Colonic mucosa (tissue), 4 donors: ENCODE measurements around the gene ADAMTS2. TPM values are rescaled to one million over a fixed set of nuclear protein-coding genes. Genes with fewer than 3 reads are reported as not detected.
A peak's percentile ranks its signal among the peaks of the same experiment; 100 is the strongest.

Experiments used
- DNase-seq: peaks from one replicate; pipeline ENCODE4 v3.0.0-alpha.2; 2020
- H3K27ac ChIP-seq: fragments of 200-600 bp; one replicate; pipeline ENCODE4 v1.8.0; 2021
- H3K27me3 ChIP-seq: fragments of 200-600 bp; one replicate; pipeline ENCODE4 v1.8.0; 2021
- H3K36me3 ChIP-seq: fragments of 200-600 bp; one replicate; pipeline ENCODE4 v1.8.0; 2021
- H3K4me1 ChIP-seq: fragments of 200-600 bp; one replicate; pipeline ENCODE4 v1.8.0; 2021; ENCODE audit warnings: mild to moderate bottlenecking
- H3K4me3 ChIP-seq: fragments of 200-600 bp; one replicate; pipeline ENCODE4 v1.8.0; 2021
- H3K9ac ChIP-seq, 2 donors: one replicate each; pipeline ENCODE4 v1.7.0; 2013; ENCODE audit warnings: control low read depth in 2 of 2, low read depth in 2 of 2, low read length in 2 of 2
- H3K9me3 ChIP-seq: fragments of 200-600 bp; one replicate; pipeline ENCODE4 v1.8.0; 2021
- intact Hi-C: fragments of 100-400 bp; cut with DNase I; formaldehyde crosslinking; loops from one replicate; pipeline ENCODE4 v1.14.1; 2022
- total RNA-seq, 2 donors: library from RNA; stranded (reverse); fragmentation: NEBNext Ultra II Directional in 1 of 2; extraction: Animal tissue kit (Norgen Biotek cat#: 25700) in 1 of 2; gene quantifications; one replicate each; pipeline ENCODE4 v1.2.1, GENCODE V29; 2021
- TF ChIP-seq, protein P1 (sequence below): fragments of 200-600 bp; IDR thresholded peaks from one replicate; pipeline ENCODE4 v1.8.0; 2022; ENCODE audit warnings: antibody characterized with exemption, mild to moderate bottlenecking
- donor health status: healthy.
- donor health status: DM: no; HTN: no; CAD: no.
- donor health status: DM: no; HTN: no; CAD: no.

Gene ADAMTS2
- 1 to 10 TPM; 2.9 to 4.0 TPM for total RNA-seq

DNA sequence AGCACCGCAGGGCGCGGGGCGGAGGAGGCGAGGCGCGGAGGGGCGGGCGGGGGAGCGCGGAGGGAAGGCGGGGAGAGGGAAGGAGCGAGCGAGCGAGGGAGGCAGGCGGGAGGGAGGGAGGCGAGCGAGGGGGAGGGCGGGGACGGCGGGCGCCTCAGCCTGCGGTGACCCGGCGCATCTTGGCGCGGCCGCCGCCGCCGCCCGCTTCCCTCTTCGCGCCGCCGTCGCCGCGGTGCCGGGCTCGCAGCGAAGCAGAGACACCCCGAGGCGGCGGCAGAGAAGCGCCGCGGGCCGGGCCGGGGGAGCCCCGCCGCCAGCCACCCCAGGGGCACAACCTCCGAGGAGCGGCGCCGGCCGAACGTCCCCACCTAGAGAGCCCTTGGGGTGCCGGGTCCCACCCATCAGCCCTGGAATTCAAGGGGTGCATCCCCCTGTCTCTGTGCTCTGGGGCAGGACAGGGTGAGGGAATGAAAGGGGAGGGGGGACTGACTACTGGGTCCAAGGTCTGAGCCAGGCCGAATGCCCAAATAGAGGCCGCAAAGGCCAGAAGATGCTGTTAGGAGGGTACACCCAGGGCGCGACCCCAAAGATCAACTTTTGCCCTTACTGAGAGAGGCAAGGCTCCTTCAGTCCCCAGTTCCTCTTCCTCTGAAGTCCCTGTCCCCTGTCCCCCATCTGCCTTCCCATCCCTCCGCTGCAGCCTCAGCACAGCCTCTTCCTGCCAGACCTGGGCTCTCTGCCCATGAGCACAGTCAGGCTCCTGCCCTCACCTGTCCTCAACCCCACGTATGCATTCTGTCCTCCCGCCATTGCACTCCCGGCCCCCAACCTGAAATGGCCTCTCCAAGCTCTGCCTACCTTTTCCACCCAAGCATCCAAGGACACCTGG lies at the start of gene ADAMTS2:
TSS of gene ADAMTS2 (minus strand) at position 29 of the 889 bp plus-strand sequence. CDS start 133 bp downstream, outside the sequence.
- Histone ChIP-seq H3K27me3 (peaks cover 14% of the 10 kb centered on the region), H3K9me3 (no peaks in the 10 kb centered on the region), H3K4me3 (peak within 1 kb of the TSS; percentile 32), H3K4me1 (no peaks in the 10 kb centered on the region), H3K9ac (peak within 1 kb of the TSS in 1 of 2 donors; percentile 50), H3K27ac (peak within 1 kb of the TSS; percentile 17), H3K36me3 (no peaks in the 10 kb centered on the region)
- DNase-seq, result peak; percentile 46
- TF ChIP-seq, protein P1, sequence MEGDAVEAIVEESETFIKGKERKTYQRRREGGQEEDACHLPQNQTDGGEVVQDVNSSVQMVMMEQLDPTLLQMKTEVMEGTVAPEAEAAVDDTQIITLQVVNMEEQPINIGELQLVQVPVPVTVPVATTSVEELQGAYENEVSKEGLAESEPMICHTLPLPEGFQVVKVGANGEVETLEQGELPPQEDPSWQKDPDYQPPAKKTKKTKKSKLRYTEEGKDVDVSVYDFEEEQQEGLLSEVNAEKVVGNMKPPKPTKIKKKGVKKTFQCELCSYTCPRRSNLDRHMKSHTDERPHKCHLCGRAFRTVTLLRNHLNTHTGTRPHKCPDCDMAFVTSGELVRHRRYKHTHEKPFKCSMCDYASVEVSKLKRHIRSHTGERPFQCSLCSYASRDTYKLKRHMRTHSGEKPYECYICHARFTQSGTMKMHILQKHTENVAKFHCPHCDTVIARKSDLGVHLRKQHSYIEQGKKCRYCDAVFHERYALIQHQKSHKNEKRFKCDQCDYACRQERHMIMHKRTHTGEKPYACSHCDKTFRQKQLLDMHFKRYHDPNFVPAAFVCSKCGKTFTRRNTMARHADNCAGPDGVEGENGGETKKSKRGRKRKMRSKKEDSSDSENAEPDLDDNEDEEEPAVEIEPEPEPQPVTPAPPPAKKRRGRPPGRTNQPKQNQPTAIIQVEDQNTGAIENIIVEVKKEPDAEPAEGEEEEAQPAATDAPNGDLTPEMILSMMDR, result no peak
- intact Hi-C loops, result loop anchor here (10.0 kb wide), 1 partner anchor 181 kb away; no protein-coding TSS in a partner anchor

DNA sequence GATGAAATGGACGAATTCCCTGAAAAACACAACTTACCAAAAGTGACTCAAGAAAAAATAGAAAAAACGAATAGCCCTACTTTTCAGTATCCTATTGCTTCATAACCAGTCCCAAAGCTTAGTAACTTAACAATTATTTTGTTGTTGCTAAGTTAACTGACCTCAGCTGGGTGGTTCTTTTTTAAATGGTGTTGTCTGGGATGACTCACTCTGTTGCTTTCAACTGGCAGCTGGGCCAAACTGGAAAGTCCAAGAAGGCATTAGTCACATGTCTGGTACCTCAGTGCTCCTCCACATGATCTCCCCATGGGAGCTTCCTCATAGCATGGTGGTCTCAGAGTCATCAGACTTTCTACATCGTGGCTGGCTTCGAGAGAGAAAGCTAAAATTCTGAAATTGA lies 47.8 kb upstream of the ADAMTS2 start:
- TF ChIP-seq, protein P1, result no peak
- no peaks in the 10 kb centered on the region for H3K9me3 ChIP-seq
- DNase-seq, result no peak
- no peaks in the 10 kb centered on the region for H3K27me3 ChIP-seq
- no peak overlapping the region for H3K27ac ChIP-seq
- H3K4me3 ChIP-seq, result no peak overlapping the region
- H3K9ac ChIP-seq, result no peak overlapping the region
- no peaks in the 10 kb centered on the region for H3K36me3 ChIP-seq
- intact Hi-C loops, result no loop called here
- H3K4me1 ChIP-seq, result no peaks in the 10 kb centered on the region

DNA sequence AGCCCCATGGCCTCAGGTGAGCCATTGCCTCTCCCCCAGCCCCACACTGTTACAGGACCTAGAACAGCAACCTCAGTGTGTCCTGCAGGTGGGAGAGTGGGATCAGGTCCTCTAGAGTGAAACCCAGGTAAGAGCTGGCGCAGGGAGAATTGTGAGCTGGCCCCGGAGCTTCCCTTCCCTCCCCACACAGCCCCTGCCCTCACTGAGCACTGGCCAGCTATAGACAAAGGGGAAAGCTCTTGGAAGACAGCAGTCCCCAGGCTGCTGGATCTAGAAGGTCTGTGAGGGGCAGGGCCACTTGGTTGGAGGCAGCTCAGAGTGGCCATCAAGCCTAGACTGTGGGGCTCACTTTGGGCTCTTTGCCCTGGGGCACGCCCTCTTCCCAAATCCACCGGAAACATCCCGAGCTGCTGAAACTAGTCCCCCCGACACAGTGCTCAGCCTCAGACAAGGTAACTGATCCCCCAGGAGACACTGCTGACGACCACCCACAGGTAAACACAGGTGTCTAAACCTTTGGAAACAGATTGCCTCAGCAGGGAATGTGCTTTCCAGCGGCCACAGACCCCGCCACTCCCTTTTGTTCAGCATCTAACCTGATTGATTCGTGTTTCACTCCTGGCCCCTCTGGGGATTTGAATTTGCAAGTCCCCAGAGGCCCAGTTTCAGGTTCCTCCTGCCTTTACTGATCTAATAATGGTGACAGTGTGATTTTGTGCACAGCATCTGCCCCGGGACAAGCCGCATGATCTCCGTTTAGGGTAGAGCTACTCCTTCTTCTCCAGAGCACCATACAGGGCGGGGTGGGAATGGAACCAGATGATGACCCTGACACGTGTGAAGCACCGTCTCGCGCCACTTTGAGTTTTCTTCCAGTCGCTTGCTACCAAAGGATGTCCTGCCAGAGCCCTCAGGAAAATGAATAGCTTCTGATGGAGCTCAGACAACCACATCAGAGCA lies 42.2 kb upstream of the ADAMTS2 start:
- TF ChIP-seq, protein P1, result no peak
- Histone ChIP-seq H3K4me1 (no peaks in the 10 kb centered on the region), H3K9me3 (no peaks in the 10 kb centered on the region), H3K9ac (no peak overlapping the region), H3K4me3 (no peak overlapping the region), H3K27me3 (no peaks in the 10 kb centered on the region), H3K36me3 (no peaks in the 10 kb centered on the region), H3K27ac (no peak overlapping the region)
- no peak for DNase-seq
- intact Hi-C loops, result no loop called here

DNA sequence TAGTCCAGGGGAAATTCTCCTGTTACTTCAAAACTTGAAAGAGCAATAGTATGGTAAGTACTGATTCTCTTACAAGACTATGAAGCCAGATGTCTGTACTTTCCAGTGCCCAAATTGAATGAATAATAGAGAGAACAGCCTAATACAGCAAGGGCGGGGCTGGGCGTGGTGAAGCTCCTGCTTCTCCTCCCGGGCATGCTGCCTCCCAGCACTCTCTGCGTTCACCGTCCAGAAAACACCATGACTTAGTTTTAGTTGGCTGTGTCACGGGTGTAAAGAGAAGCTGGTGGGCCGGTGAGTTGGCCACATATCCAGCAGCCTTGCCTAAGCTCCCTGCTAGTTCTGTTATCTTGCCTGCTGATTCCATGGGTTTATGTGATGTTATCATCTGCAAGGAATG lies 40.7 kb upstream of the ADAMTS2 start:
- H3K9me3 ChIP-seq, result no peaks in the 10 kb centered on the region
- H3K9ac ChIP-seq, result no peak overlapping the region
- H3K27me3 ChIP-seq, result no peaks in the 10 kb centered on the region
- H3K36me3 ChIP-seq, result no peaks in the 10 kb centered on the region
- no peak for DNase-seq
- TF ChIP-seq, protein P1, result no peak
- intact Hi-C loops, result no loop called here
- no peak overlapping the region for H3K4me3 ChIP-seq
- no peaks in the 10 kb centered on the region for H3K4me1 ChIP-seq
- H3K27ac ChIP-seq, result no peak overlapping the region

DNA sequence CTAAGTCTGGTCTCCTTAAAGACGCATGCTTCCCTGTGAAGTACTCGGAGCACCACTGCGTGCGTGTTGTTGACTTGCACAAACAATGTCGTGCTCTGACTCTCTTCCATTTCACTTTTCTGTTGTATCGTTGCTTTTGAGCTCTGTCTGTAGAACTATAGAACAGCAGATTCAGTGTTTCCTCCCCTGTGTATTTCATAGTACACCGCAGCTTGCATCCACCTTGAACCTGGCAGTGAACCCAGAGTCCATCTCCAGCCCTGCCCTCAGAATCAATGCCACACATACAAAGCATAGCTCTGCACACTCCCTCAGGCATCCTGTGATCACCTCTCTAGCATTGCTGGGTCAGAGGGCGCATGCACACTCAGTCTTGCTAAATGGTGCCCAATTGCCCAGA lies 37.2 kb upstream of the ADAMTS2 start:
- no peak for DNase-seq
- intact Hi-C loops, result no loop called here
- Histone ChIP-seq H3K36me3 (no peaks in the 10 kb centered on the region), H3K27me3 (no peaks in the 10 kb centered on the region), H3K4me3 (no peak overlapping the region), H3K4me1 (no peaks in the 10 kb centered on the region), H3K9ac (no peak overlapping the region), H3K9me3 (no peaks in the 10 kb centered on the region), H3K27ac (no peak overlapping the region)
- TF ChIP-seq, protein P1, result no peak
